ENCODE measurements around the gene KCTD2. TPM values are rescaled to one million over a fixed set of nuclear protein-coding genes. Genes with fewer than 3 reads are reported as not detected.

Gene KCTD2
- total and polyA plus RNA-seq, 8 donors = 6.3 to 14.6 (median 8.7) TPM

DNA sequence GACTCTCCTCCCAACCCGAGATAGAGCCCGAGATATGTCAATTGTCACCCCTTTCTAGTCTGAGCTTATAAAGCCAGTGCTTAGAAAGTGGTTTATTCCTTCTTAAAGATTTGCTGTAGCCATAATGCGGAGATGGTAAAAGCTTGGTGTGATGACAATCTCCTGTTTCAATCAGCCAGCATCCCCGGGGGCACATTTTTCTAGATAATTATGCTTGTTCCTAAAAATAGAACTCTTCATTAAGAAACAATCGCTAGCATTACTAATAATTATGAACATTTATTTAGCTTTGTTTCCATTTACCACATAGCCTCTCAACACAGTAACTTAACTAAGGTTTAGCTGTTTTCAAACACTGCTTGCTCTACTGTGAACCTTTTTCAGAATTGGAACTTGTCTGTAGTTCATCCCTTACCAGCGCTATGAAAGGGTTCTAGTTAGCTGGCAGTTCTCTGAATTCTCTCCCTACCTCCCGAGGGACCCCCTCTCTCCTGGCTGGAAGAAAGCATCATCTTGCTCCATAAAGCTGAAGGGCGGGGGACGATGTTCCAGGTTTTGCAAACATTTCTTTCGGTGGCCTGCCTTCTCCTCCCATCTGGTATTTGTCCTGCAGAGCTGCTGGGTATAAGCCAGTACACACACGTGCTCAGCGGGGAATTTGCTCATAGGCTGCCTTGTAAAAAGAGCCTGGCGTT lies 35.5 kb upstream of the KCTD2 start:
- Histone ChIP-seq H3K27me3 (no peaks in the 10 kb centered on the region), H3K27ac (peak overlapping the region; percentile 62 to 84 (median 72)), H3K4me1 (peaks cover 11 to 15% (median 12%) of the 10 kb centered on the region in 3 donors), H3K36me3 (no peaks in the 10 kb centered on the region), H3K9me3 (no peaks in the 10 kb centered on the region), H3K4me3 (peak overlapping the region; percentile 71 to 91 (median 84))
- DNase-seq (peak in 4 of 6 donors; percentile 59 to 74 (median 67)), FAIRE-seq (no peak), ATAC-seq (peak; percentile 84 to 88 (median 86))
- TF ChIP-seq CTCF (IDR thresholded peaks at IDR 0.05) = no peak
- 38% methylated on average over 13 of the region's 13 CpGs for WGBS, 2 donors
- intact Hi-C loops (cut with DNase I) = loop anchor here in 1 of 3 donors (10.0 kb wide), 1 partner anchor 47 kb away; no protein-coding TSS in a partner anchor

DNA sequence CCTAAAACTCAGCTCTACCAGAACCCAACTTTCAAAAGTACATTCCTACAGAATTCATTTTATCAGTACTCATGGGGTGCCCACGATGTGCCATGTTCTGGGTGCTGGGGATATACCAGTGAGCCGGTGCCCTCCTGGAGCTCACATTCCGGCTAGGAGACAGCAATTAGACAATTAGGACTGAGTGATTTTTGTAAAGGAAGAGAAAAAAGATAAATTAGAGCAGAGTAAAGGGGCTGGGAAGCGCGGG lies 35.0 kb upstream of the KCTD2 start:
- ATAC-seq (no peak), FAIRE-seq (no peak), DNase-seq (no peak)
- peak overlapping the region; percentile 62 to 84 (median 72) for H3K27ac ChIP-seq
- 6 to 9% methylated on average over 5 of the region's 5 CpGs for WGBS, 2 donors
- H3K36me3 ChIP-seq = no peaks in the 10 kb centered on the region
- no peaks in the 10 kb centered on the region for H3K9me3 ChIP-seq
- no peaks in the 10 kb centered on the region for H3K27me3 ChIP-seq
- H3K4me3 ChIP-seq = peak overlapping the region; percentile 71 to 91 (median 84)
- TF ChIP-seq CTCF (IDR thresholded peaks at IDR 0.05) = no peak
- intact Hi-C loops (cut with DNase I) = loop anchor here in 1 of 3 donors (10.0 kb wide), 1 partner anchor 47 kb away; no protein-coding TSS in a partner anchor
- peaks cover 11 to 15% (median 12%) of the 10 kb centered on the region in 3 donors for H3K4me1 ChIP-seq

GRCh38 chr17:75012346-75013091 lies 34.5 kb upstream of the KCTD2 start, which contains the start of gene MRPL58:
TSS of gene MRPL58 (plus strand) at chr17:75012670. CDS start at chr17:75012687, 17 bp downstream.
- Histone ChIP-seq H3K36me3 (no peaks in the 10 kb centered on the region), H3K27ac (peak within 1 kb of the TSS; percentile 62 to 84 (median 72)), H3K4me3 (peak within 1 kb of the TSS; percentile 71 to 91 (median 84)), H3K4me1 (peaks cover 11 to 15% (median 12%) of the 10 kb centered on the region in 3 donors), H3K9me3 (no peaks in the 10 kb centered on the region), H3K27me3 (no peaks in the 10 kb centered on the region)
- FAIRE-seq (no peak), ATAC-seq (peak; percentile 93 to 97 (median 96)), DNase-seq (peak; percentile 74 to 93 (median 82))
- TF ChIP-seq CTCF (IDR thresholded peaks at IDR 0.05) = peak in 3 of 4 donors; percentile 28 to 47 (median 43)
- intact Hi-C loops (cut with DNase I) = loop anchor here in 1 of 3 donors (10.0 kb wide), 1 partner anchor 48 kb away; no protein-coding TSS in a partner anchor
- WGBS, 2 donors = 0 to 1% methylated on average over 50 to 63 of the region's 63 CpGs

- intact Hi-C loops (cut with DNase I) = loop anchor here in 1 of 3 donors (10.0 kb wide), 1 partner anchor 48 kb away; no protein-coding TSS in a partner anchor
- DNase-seq = no peak
- no peaks in the 10 kb centered on the region for H3K9me3 ChIP-seq
- no peak for ATAC-seq
- WGBS, 2 donors = 1 to 2% methylated on average over 10 of the region's 10 CpGs
- no peak for TF ChIP-seq CTCF (IDR thresholded peaks at IDR 0.05)
- H3K27me3 ChIP-seq = no peaks in the 10 kb centered on the region
- H3K27ac ChIP-seq = peak overlapping the region; percentile 62 to 84 (median 72)
- H3K4me1 ChIP-seq = peaks cover 11 to 15% (median 12%) of the 10 kb centered on the region in 3 donors
- FAIRE-seq = no peak
- peak overlapping the region; percentile 71 to 91 (median 84) for H3K4me3 ChIP-seq
- H3K36me3 ChIP-seq = no peaks in the 10 kb centered on the region
Measured at GRCh38 chr17:75013092-75013559, 33.9 kb upstream of the KCTD2 start.
